IMR-90 (cell line): Measurements from ENCODE around the gene SLC39A6. TPM values are rescaled to one million over a fixed set of nuclear protein-coding genes. Genes with fewer than 3 reads are reported as not detected.

Source experiments
- ATAC-seq: fragments of 200-7000 bp; cut with Tn5 transposase; 2 replicates; pipeline ENCODE4 v1.9.1; 2020; ENCODE audit warnings: low read depth, mild to moderate bottlenecking, moderate library complexity
- BruUV-seq: library from RNA; stranded (reverse); fragments of 400-500 nt; replicated peaks from 2 replicates; lab custom pipeline; 2021; lab: Mats Ljungman, UMichigan
- CTCF ChIA-PET: fragments of 300-600 bp; formaldehyde crosslinking; extraction: SDS; loops from one replicate; lab custom pipeline; 2021; ENCODE audit warnings: antibody characterized with exemption; lab: Yijun Ruan, JAX
- POLR2A ChIA-PET: fragments of 300-600 bp; sonication (Branson Sonifier 250); formaldehyde crosslinking; loops from one replicate; lab custom pipeline; 2022; ENCODE audit warnings: antibody characterized with exemption; ENCODE audit not compliant: unreplicated experiment; lab: Charles Lee
- DNase-seq: peaks from one replicate; pipeline ENCODE4 v3.0.0; 2013
- H2AFZ ChIP-seq: replicated peaks from 2 replicates; pipeline ENCODE3; 2013; ENCODE audit warnings: low read length, mild to moderate bottlenecking; ENCODE audit not compliant: poor library complexity
- H2AK5ac ChIP-seq: 2 replicates; pipeline ENCODE4 v1.6.1; 2013; ENCODE audit warnings: low read depth, low read length, inconsistent platforms
- H2AK9ac ChIP-seq: replicated peaks from 2 replicates; pipeline ENCODE3; 2013; ENCODE audit warnings: mild to moderate bottlenecking, low read depth, low read length, moderate library complexity; ENCODE audit not compliant: poor library complexity
- H2BK120ac ChIP-seq: 2 replicates; pipeline ENCODE4 v1.6.1; 2013; ENCODE audit warnings: low read depth, low read length, inconsistent platforms
- H2BK15ac ChIP-seq: 3 replicates; pipeline ENCODE4 v1.6.1; 2013; ENCODE audit warnings: low read depth, low read length, inconsistent platforms
- H2BK20ac ChIP-seq: 2 replicates; pipeline ENCODE4 v1.6.1; 2013; ENCODE audit warnings: low read depth, mild to moderate bottlenecking, inconsistent platforms, low read length, moderate library complexity
- H2BK5ac ChIP-seq: 2 replicates; pipeline ENCODE4 v1.6.1; 2013; ENCODE audit warnings: mild to moderate bottlenecking, low read depth, low read length, inconsistent platforms; ENCODE audit not compliant: poor library complexity, severe bottlenecking
- H3K14ac ChIP-seq: replicated peaks from 2 replicates; pipeline ENCODE4 v1.6.1; 2013; ENCODE audit warnings: low read depth, low read length, inconsistent platforms
- H3K18ac ChIP-seq: 2 replicates; pipeline ENCODE4 v1.6.1; 2013; ENCODE audit warnings: low read depth, low read length, control low read depth
- H3K23ac ChIP-seq: 2 replicates; pipeline ENCODE4 v1.6.1; 2013; ENCODE audit warnings: low read depth, low read length, inconsistent platforms
- H3K27ac ChIP-seq: 2 replicates; pipeline ENCODE4 v1.5.1; 2013; ENCODE audit warnings: mild to moderate bottlenecking, control low read depth, low read length; ENCODE audit not compliant: insufficient read depth
- H3K27me3 ChIP-seq: 2 replicates; pipeline ENCODE4 v1.6.1; 2013; ENCODE audit warnings: low read length; ENCODE audit not compliant: control insufficient read depth, insufficient read depth
- H3K36me3 ChIP-seq: 2 replicates; pipeline ENCODE4 v1.6.1; 2013; ENCODE audit warnings: low read length, mixed read lengths; ENCODE audit not compliant: control insufficient read depth, insufficient read depth
- H3K4ac ChIP-seq: 2 replicates; pipeline ENCODE4 v1.6.1; 2013; ENCODE audit warnings: low read depth, low read length, inconsistent platforms
- H3K4me1 ChIP-seq: 2 replicates; pipeline ENCODE4 v1.6.1; 2013; ENCODE audit warnings: low read length, mixed read lengths; ENCODE audit not compliant: control insufficient read depth, insufficient read depth
- H3K4me2 ChIP-seq: 2 replicates; pipeline ENCODE4 v1.6.1; 2013; ENCODE audit warnings: low read depth, mild to moderate bottlenecking, control low read depth, low read length, moderate library complexity
- H3K4me3 ChIP-seq: 2 replicates; pipeline ENCODE4 v1.5.1; 2013; ENCODE audit warnings: low read depth, mild to moderate bottlenecking, control low read depth, low read length, moderate library complexity; ENCODE audit not compliant: insufficient read depth
- H3K56ac ChIP-seq: 2 replicates; pipeline ENCODE4 v1.6.1; 2013; ENCODE audit warnings: low read length, inconsistent platforms; ENCODE audit not compliant: insufficient read depth; ENCODE audit errors: extremely low read depth
- H3K79me1 ChIP-seq, 2 experiments: 2 replicates each; pipeline ENCODE4 v1.6.1; 2013; ENCODE audit warnings: low read length in 2 of 2, inconsistent platforms in 1 of 2, low read depth in 1 of 2
- H3K9ac ChIP-seq: 2 replicates; pipeline ENCODE4 v1.6.1; 2013; ENCODE audit warnings: low read depth, low read length, control low read depth
- H3K9me1 ChIP-seq: 2 replicates; pipeline ENCODE4 v1.6.1; 2013; ENCODE audit warnings: low read length, inconsistent platforms; ENCODE audit not compliant: insufficient read depth
- H3K9me3 ChIP-seq: 2 replicates; pipeline ENCODE4 v1.6.1; 2013; ENCODE audit warnings: low read length; ENCODE audit not compliant: control insufficient read depth, insufficient read depth
- H4K20me1 ChIP-seq: 2 replicates; pipeline ENCODE4 v1.6.1; 2013; ENCODE audit warnings: low read length, inconsistent platforms; ENCODE audit not compliant: insufficient read depth
- H4K5ac ChIP-seq: 2 replicates; pipeline ENCODE4 v1.6.1; 2013; ENCODE audit warnings: mild to moderate bottlenecking, low read depth, low read length, control low read depth
- H4K8ac ChIP-seq, 2 experiments: 2 replicates each; pipeline ENCODE4 v1.6.1; 2013; ENCODE audit warnings: low read depth in 2 of 2, low read length in 2 of 2, control low read depth in 1 of 2, inconsistent platforms in 1 of 2
- H4K91ac ChIP-seq: 2 replicates; pipeline ENCODE4 v1.6.1; 2013; ENCODE audit warnings: low read depth, low read length, inconsistent platforms; ENCODE audit not compliant: insufficient read depth
- CHD1 ChIP-seq: IDR thresholded peaks from 2 replicates; pipeline ENCODE4 v1.6.1; 2012; ENCODE audit warnings: low read depth, low read length, improper control_type of control experiment
- MAFK ChIP-seq: IDR thresholded peaks from 2 replicates; pipeline ENCODE4 v1.6.1; 2012; ENCODE audit warnings: low read depth, low read length, improper control_type of control experiment
- MAZ ChIP-seq: IDR thresholded peaks from 2 replicates; pipeline ENCODE4 v1.6.1; 2012; ENCODE audit warnings: low read depth, mild to moderate bottlenecking, low read length, improper control_type of control experiment, moderate library complexity, borderline replicate concordance
- RFX5 ChIP-seq: IDR thresholded peaks from 2 replicates; pipeline ENCODE4 v1.8.0; 2012; ENCODE audit warnings: low read depth, mild to moderate bottlenecking, low read length, moderate library complexity
- WGBS, 2 experiments: methylation state at CpG; one replicate each; pipeline versions ENCODE4 v1.1.5 to v1.1.7; 2013; ENCODE audit warnings: missing lambda C conversion rate in 2 of 2; ENCODE audit not compliant: insufficient read length in 1 of 2; ENCODE audit errors: extremely low coverage in 2 of 2; 5-methylcytosine and 5-hydroxymethylcytosine counted together
- dilution Hi-C: fragments of 300-500 bp; cut with HindIII; formaldehyde crosslinking; loops from one replicate; pipeline ENCODE4 v1.14.3; 2018; ENCODE audit warnings: low sequenced_read_pairs; ENCODE audit not compliant: unreplicated experiment
- in situ Hi-C: fragments of 300-500 bp; cut with MboI; formaldehyde crosslinking; loops from 3 replicates; pipeline ENCODE4 v1.14.3; 2019; ENCODE audit warnings: low sequenced_read_pairs, inconsistent platforms, mixed read lengths
- intact Hi-C: fragments of 100-400 bp; cut with micrococcal nuclease; formaldehyde crosslinking; loops from 2 replicates; pipeline ENCODE4 v1.10.0; 2022
- polyA plus RNA-seq, 3 experiments: library from polyadenylated mRNA; depleted of rRNA; stranded (reverse); fragments of >200 nt; gene quantifications; 2 replicates each; pipeline ENCODE4 v1.2.3, GENCODE V29; 2012; ENCODE audit warnings: low replicate concordance in 1 of 3
- total RNA-seq: library from RNA; depleted of rRNA; stranded (reverse); fragments of >200 nt; gene quantifications from 2 replicates; pipeline ENCODE4 v1.2.3, GENCODE V29; 2012
- TF ChIP-seq, protein P1 (sequence below): conservative IDR thresholded peaks from 2 replicates; pipeline ENCODE4 v1.5.1; 2012; ENCODE audit warnings: mild to moderate bottlenecking, low read depth, low read length, improper control_type of control experiment

Gene SLC39A6
- total and polyA plus RNA-seq, 2 of the 4 experiments (the other 2 are of a cell fraction) = 48.7 to 91.9 TPM

GRCh38 chr18:36104749-36105148, 24.4 kb downstream of the SLC39A6 start:
- TF ChIP-seq CHD1 (no peak), MAZ (no peak), RFX5 (no peak), MAFK (no peak)
- TF ChIP-seq, protein P1, sequence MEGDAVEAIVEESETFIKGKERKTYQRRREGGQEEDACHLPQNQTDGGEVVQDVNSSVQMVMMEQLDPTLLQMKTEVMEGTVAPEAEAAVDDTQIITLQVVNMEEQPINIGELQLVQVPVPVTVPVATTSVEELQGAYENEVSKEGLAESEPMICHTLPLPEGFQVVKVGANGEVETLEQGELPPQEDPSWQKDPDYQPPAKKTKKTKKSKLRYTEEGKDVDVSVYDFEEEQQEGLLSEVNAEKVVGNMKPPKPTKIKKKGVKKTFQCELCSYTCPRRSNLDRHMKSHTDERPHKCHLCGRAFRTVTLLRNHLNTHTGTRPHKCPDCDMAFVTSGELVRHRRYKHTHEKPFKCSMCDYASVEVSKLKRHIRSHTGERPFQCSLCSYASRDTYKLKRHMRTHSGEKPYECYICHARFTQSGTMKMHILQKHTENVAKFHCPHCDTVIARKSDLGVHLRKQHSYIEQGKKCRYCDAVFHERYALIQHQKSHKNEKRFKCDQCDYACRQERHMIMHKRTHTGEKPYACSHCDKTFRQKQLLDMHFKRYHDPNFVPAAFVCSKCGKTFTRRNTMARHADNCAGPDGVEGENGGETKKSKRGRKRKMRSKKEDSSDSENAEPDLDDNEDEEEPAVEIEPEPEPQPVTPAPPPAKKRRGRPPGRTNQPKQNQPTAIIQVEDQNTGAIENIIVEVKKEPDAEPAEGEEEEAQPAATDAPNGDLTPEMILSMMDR = no peak
- Histone ChIP-seq H2BK120ac (no peak overlapping the region), H4K20me1 (no peaks in the 10 kb centered on the region), H2AK9ac (no peak overlapping the region), H3K23ac (no peak overlapping the region), H3K14ac (no peak overlapping the region), H3K36me3 (peaks cover 3% of the 10 kb centered on the region; the same call in 1 of the 2 replicates), H3K9ac (no peak overlapping the region), H2AFZ (no peak overlapping the region), H3K79me1 (no peaks in the 10 kb centered on the region), H4K5ac (no peak overlapping the region), H3K4me2 (no peak overlapping the region), H3K27ac (no peak overlapping the region), H3K4me1 (no peaks in the 10 kb centered on the region), H2BK5ac (no peak overlapping the region), H4K8ac (no peak overlapping the region), H3K18ac (no peak overlapping the region), H2BK20ac (no peak overlapping the region), H3K9me3 (peaks cover 6% of the 10 kb centered on the region), H3K4me3 (no peak overlapping the region), H2BK15ac (no peak overlapping the region), H3K27me3 (no peaks in the 10 kb centered on the region; the same call in 1 of the 2 replicates), H4K91ac (no peak overlapping the region), H3K56ac (no peak overlapping the region), H3K9me1 (peaks cover 8% of the 10 kb centered on the region; the same call in 1 of the 2 replicates), H3K4ac (no peak overlapping the region), H2AK5ac (no peak overlapping the region)
- no TSS peak for BruUV-seq
- DNase-seq = no peak
- POLR2A ChIA-PET = no interaction called here
- WGBS, 2 experiments = 85% methylated on average over 2 of the region's 2 CpGs; no CpG with 5 or more reads in 1 of the 2 experiments
- CTCF ChIA-PET = interaction anchor here (1.1 kb wide), 1 partner anchor 350 kb away, joined by 3 read pairs; no protein-coding TSS in a partner anchor
- intact Hi-C loops = no loop called here
- in situ Hi-C loops = no loop called here
- dilution Hi-C loops = no loop called here
- ATAC-seq = no peak
